Fibroblast of pulmonary artery (primary cell): ENCODE measurements around the gene CKS1B.

Experiments
- DNase-seq: peaks from one replicate; pipeline ENCODE4 v3.0.0-alpha.2; 2010; ENCODE audit warnings: low read depth
- H3K4me3 ChIP-seq: replicated peaks from 2 replicates; pipeline ENCODE4 v1.5.1; 2011; ENCODE audit warnings: low read depth, mild to moderate bottlenecking, control low read depth, low read length, moderate library complexity
- TF ChIP-seq, protein P1 (sequence below): IDR thresholded peaks from 2 replicates; pipeline ENCODE4 v1.5.1; 2011; ENCODE audit warnings: mild to moderate bottlenecking, control low read depth, low read length, inconsistent platforms; ENCODE audit errors: missing control alignments

The CKS1B gene

DNA sequence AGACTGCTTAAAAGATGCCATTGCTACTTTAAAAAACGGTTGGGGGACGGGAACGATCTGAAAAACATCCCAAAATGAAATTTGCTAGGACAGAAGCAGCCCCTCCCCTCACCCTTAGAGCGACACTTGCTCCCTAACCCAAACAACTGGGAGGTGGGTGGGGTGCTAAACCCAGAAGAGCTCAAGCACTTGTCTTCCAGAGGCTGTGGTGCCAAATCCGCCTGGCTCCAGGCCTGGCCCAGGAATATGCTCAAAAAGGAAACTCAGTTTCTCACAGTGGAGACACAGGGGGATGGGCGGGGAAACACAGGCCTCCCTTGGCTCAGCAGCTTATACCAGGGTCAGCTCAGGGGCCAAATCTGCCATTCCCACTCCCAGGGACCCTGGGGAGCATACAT, 17.9 kb upstream of the CKS1B start:
- DNase-seq, result no peak
- TF ChIP-seq, protein P1, sequence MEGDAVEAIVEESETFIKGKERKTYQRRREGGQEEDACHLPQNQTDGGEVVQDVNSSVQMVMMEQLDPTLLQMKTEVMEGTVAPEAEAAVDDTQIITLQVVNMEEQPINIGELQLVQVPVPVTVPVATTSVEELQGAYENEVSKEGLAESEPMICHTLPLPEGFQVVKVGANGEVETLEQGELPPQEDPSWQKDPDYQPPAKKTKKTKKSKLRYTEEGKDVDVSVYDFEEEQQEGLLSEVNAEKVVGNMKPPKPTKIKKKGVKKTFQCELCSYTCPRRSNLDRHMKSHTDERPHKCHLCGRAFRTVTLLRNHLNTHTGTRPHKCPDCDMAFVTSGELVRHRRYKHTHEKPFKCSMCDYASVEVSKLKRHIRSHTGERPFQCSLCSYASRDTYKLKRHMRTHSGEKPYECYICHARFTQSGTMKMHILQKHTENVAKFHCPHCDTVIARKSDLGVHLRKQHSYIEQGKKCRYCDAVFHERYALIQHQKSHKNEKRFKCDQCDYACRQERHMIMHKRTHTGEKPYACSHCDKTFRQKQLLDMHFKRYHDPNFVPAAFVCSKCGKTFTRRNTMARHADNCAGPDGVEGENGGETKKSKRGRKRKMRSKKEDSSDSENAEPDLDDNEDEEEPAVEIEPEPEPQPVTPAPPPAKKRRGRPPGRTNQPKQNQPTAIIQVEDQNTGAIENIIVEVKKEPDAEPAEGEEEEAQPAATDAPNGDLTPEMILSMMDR, result no peak
- H3K4me3 ChIP-seq, result peak overlapping the region; percentile 80

DNA sequence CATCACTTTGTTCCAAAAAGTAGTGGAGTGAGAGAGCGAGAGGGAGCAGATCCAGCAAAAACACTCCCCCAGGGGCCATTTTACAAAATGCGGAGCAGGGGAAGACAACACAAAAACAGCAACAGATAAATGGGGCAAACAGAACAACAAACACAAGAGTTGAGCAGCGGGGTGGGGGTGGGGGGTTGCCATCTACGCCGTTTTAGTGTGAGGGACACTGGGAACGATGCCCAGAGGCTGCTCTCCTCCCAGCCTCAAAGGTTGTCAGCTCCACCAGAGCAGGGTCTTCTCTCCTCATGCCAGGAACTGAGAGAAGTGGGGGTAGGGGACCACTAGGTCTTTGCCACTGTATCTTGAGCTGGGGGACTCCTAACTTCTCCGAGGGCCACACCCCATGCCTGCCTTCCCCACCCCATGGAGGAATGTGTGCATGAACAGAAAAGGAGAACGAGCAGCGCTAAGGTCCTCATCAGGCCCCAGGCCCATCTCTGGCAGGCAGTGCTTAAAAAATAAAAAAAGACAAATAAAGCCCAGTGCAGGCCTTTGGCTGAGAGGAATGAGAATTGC, 17.3 kb upstream of the CKS1B start:
- DNase-seq, result no peak
- H3K4me3 ChIP-seq, result no peak overlapping the region
- TF ChIP-seq, protein P1, result no peak

DNA sequence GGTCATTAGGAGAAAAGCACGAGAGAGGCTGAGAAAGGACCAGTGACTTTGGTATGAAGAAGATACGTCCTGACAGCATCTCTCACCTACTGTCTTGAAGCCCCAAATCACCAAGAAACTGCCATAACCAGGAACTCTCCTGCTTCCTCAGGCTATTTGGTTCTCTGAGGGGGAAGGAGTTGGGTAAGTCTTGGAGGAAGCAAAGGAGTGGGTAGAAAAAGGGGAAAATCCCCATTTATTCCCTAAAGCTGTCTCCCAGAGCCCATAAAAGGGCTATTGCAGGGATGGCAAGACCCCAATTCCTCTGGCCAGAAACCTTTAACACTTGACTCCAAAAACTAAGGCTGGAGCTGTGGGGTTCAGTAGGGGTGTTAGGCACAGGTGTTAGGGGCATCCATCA, 16.4 kb upstream of the CKS1B start:
- DNase-seq, result no peak
- TF ChIP-seq, protein P1, result no peak
- no peak overlapping the region for H3K4me3 ChIP-seq

DNA sequence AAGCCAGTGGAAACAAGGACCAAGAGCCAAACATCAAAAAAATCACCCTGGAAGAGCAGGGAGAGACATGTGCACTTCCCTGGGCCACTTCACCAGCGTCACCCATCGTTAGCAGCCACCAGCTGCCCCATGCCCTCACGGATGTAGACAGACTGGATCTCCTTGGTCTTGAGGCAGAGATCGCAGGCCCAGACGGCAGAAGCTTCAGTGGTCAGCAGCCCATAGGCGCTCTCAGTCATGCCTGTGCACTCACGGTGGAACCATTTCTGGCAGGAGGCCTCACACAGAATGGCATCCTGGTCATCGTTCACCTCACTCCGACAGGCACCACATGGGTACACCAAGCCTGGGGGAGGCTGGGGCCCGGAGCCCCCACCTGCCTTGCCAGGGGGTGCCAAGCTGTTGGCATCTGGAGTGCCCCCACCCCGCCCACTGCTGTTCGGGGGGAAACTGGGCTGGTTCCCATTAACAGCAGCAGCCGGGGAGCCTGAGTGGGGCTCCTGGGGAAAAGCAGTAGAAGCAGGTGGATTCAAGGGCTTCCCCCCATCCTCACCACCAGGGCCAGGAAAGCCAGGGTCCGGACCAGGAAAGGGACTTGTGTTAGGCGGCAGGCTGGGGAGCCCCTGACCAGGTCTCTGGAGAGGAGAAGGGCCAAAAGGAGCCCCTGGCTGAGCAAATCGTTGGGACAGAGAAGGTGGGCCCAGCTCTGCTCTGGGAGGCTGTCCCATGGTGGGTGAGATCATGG, 15.6 kb upstream of the CKS1B start:
- no peak overlapping the region for H3K4me3 ChIP-seq
- no peak for DNase-seq
- TF ChIP-seq, protein P1, result no peak

DNA sequence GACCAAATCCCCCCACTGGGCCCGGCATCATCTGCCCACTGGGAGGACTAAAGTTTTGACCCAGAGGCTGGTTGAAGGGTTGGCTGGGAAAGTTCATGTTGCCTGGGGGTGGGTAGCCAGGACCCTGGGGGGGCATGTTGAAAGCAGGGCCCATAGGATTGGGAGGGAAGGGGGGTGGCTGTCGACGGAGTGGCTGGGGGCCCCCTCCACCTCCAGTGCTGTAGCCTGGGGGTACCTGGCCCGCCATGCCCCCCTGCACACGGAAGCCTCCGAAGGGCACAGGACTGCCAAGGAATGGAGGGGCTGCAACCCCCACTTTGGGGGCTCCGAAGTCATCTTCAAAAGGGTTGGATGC, 15.1 kb upstream of the CKS1B start:
- H3K4me3 ChIP-seq, result no peak overlapping the region

DNA sequence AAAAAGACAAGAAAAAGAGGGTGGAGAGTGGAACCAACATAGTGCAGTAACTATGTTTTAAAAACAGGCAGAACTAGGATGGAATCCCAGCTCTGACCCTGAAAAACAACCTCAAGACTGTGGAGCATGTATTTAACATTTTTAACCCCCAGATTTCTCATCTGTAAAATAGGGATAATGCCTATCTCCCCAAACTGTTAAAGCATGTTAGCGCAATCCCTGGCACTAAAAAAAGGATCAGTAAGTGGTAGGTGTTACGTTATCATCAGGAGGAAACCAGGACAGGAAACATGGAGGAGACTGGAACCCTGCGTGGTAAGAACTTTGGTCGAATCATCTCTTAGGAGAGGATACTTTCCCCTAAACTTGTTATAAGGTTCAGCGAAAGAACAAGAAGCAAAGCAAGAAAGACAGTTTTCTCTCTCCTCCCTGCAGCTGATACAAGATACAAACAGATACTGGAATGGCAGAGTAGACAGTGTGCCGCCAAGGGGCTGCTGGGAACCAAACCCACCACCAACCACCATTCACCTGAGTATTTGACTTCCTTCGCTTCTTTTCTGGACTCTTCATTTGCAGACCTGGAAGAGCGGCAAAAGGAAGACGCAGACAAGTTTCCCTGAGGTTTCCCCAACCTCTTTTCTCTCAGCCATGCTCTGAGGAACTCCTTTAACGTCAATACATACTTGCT, 13.9 kb upstream of the CKS1B start:
- H3K4me3 ChIP-seq, result peak overlapping the region; percentile 68
- TF ChIP-seq, protein P1, result no peak
- DNase-seq, result no peak

More for the DNA sequence above, 15.1 kb upstream of the CKS1B start:
- DNase-seq, result no peak
- TF ChIP-seq, protein P1, result no peak
